NCI-H187 treated with DMSO at 0.1 percent for 48 hours (cell line): ENCODE results near the gene TMEM184B.
"Not testable (repeated sequence)": the region's sequence is repeated elsewhere in the genome, so short reads cannot be mapped to it uniquely, and the experiment has no call there.

Experiments used
- DNase-seq: peaks from one replicate; lab custom pipeline; 2025; lab: John Stamatoyannopoulos, UW

Gene TMEM184B

GRCh38 chr22:38180841-38181452 lies 91.9 kb downstream of the TMEM184B start:
- DNase-seq, result no peak

- DNase-seq, result not testable (repeated sequence)
Observed at GRCh38 chr22:38178605-38178937, 94.2 kb downstream of the TMEM184B start.

DNA sequence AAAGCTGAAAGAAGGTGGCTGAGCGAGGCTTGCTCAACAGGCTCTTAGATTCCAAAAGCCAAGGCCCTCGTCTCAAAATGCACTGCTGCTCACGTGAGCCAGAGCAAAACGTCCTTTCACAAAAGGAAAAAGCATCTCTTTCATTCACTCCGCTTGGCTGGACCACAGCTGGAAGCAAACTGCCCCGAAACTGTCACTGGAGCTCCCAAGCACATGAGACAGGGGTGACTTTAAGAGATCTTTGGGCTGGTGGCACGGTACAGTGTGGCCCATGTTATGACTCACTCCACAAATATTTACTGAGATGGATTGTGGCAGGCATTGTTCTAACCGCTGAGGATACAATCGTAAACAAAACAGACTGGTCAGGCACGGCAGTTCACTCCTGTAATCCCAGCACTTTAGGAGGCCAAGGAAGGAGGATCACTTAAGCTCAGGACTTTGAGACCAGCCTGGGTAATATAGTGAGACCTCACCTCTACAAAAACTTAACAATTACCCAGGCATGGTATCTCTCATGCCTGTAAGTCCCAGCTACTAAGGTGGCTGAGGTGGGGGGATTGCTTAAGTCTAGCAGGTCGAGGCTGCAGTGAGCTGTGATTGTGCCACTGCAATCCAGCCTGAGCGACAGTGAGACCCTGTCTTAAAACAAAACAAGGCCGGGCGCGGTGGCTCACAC lies 94.7 kb downstream of the TMEM184B start:
- DNase-seq, result no peak

- DNase-seq, result not testable (repeated sequence)
Observed at GRCh38 chr22:38177571-38177925, 95.3 kb downstream of the TMEM184B start.

DNA sequence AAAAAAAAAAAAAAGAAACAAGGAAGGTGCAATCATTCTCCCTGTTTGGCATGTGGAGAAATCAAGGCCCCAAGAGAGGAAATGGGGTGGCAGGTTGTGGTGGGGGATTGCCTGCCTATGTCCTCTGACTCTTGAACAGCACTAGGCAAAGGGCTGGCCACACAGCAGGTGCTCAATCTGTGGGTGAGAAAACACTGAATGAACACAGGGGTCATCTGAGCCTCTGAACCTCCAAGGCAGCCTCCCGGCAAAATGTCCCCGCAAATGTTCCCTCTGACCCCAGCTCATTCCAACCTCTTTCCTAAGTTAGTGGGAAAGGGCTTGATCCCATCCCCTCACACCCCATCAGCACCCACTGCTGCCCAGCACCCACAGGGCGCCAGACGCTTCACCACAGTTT lies 95.8 kb downstream of the TMEM184B start:
- DNase-seq, result no peak

DNA sequence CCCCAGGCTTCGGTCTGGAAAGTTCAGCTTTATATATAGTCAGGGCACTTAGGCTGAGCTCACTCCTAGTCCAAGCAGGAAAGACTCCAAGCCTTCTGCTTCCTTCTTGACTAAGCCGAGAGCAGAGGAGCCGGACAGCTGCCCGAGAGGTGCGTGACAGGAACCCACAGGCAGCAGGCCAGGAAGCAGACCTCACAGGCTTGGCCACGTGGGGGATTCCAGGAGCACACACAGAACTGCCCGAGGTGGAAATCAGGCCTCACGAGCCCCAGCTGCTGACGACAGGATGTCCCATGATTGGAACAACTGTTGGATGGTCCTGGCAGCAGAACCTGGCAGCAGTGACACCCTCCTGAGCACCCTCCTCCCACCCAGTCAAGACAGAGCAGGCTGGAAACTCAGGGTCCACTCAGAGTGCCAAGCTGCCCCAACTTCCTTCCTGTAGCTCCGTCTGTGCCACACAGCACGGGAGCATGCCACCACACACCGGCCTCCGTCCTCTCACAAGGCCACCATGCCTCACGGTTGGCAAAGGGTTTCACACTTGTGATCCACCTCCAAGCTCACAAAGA lies 96.6 kb downstream of the TMEM184B start:
- no peak for DNase-seq

- DNase-seq, result no peak
Observed at GRCh38 chr22:38175206-38176118, 97.3 kb downstream of the TMEM184B start.

DNA sequence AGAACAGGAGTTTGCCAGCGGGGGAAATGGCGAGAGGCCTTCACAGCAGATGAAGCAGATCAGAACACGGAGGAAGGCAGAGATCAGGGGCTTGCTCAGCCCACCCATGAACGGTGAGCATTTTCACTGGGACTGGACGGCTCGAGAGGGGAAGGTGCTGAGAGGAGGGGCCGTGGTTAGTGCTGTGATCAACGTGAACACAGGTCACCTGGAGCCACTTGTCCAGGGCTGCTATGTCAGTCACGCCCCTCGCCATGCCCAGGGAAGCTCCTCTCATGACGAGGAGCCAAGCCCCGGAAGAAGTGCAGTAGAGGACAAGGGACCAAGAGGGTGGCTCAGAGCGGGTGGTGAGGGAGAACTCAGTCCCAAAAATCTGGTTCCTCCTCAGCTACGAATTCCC lies 98.2 kb downstream of the TMEM184B start:
- DNase-seq, result no peak

DNA sequence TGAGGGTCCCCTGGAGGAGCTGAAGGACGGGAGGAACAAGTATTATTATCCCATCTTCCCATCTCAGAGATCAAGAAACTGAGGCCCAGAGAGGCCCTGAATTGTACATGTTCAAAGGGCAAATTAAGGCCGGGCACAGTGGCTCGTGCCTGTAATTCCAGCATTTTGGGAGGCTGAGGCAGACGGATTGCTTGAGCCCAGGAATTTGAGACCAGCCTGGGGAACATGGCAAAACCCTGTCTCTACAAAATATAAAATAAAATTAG lies 99.2 kb downstream of the TMEM184B start:
- no peak for DNase-seq

DNA sequence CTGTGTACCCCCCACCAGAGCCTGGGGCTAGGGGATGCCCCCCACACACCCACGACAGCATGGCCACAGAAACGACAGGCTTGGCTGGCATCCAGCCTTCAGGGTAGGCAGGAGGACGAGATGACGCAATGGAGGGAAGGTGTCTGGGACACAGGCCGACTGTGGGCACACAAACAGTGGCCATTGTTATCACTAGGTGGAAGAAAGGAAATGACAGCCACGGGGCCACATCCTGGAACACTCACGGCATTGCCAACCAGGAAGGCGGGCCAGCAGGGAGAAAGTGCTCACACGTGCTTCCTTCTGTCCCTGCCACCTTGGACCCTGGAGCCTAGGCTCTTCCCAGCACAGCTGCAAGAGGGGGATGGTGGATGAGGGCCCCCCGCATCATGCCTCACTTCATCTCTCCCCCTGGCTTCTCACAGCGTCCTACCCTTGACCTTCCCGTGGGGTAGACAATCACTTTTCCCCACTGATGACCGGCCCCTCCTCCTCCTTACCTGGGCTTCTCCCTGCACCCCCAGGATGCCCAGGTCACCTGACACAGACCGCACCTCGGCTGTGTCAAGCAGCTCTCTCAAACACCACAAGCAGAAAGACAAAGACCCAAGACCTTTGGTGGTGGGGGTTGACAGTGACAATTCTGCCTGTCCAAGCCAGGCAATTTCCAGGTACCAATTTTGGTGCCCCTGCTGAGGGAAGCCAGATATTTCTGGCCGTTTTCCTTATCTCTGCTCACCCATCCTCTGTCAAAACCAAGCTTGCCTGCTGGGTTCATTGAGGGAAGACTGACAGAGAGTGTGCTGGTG lies 99.8 kb downstream of the TMEM184B start:
- no peak for DNase-seq

DNA sequence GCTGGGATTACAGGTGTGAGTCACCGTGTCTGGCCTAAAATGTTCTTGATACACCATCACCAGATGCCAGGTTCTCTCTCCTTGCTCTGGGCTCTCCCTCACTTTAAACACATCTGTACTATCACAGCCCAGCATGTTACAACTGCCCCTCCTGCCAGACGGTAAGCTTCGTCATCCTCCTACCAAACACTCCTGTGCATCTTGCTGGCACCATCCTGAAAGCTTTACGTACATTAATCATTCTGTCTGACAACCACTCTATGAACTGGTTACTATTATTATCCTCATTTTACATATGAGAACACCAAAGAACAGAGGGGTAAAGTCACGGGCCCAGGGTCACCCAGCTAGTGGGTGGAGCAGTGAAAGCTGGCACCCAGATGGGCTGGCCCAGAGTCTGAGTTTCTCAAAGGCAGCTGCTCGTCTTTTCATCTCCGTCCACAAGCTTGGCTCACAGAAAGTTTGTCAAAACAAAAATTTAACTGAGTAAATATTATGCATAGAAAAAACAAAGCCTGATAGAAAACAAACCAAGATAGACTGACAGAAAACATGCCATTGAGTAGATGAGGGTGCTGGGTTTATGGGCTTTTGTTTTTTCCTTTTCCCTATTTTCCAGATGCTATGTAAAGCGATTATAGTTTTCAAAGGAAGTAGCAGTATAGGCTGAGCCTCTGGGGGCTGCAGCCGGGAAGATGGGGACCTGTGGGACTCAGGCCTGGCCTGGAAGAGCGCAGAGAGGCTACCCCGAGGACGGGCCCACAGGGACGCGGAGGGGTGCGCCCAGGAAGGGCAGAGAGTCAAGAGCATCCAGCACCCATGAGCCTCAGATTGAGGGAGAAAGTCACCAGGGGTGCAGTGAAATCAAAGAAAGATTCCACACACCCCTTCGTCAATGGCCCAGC lies 100.6 kb downstream of the TMEM184B start:
- no peak for DNase-seq

DNA sequence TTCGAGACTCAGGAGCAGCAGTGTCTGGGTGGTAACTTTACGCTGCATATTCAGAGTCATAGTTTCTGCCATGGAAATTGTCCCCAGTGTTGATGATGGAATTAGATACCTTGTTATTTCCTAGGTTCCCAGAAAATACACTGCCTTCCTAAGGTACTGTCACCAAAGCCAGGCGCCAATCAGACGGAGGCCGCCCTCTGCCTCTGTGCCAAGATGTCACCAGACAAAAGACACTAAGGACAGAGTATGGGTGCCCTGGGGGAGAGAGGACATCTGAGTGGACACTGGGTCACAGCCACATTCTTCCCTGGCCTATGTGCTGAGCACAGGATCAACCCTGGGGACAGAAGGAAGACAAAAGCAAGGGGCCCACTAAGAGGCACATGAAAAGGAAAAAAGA lies 102.3 kb downstream of the TMEM184B start:
- no peak for DNase-seq
